NCI-H2196 (cell line): ENCODE measurements around the gene BORCS5.
"Not testable (repeated sequence)": the region's sequence is repeated elsewhere in the genome, so short reads cannot be mapped to it uniquely, and the experiment has no call there.

Experiments
- DNase-seq: peaks from one replicate; lab custom pipeline; 2025; ENCODE audit not compliant: unreplicated experiment; lab: John Stamatoyannopoulos, UW

The BORCS5 gene

DNA sequence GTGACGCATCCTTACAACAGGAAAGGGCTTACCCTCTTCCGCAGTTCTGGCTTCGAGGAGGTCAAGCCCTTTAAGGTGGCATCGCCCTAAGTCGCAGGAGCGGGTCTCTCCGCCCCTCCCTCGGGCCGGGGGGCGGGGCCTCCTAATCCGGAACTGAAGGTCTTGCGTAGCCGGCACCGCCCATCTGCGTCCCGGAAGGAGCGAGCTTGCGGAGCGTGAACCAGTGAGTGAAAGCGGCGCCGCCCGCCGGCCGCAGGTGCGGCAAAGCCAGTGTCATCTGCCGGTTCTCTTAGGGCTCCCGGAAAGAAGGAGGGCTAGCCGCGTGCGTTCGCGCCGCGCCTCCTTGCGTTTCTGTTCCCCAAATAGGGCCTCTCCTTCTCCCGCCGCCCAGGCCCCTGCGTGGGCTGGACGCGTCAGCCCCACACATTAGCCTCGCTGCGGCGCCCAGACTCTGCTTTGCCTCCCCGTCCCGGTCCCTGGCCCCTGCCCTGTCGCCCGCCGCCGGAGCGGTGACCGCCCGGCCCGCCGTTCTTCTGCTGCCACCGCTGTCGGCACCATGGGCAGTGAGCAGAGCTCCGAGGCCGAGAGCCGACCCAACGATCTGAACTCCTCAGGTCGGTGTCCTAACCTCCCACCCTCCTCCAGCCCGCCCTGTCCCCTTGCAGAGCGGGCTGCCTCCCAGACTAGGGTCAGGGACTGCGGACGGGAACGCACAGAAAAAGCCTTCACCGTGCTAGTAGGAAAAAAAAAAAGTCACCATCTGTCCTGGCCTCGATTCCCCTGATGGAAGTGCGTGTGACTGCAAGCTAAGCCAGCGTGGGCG is at the start of gene BORCS5:
Gene BORCS5 (plus strand): TSS at position 183 of the 823 bp plus-strand sequence. CDS start 374 bp downstream, at position 557.
- peak; percentile 88 for DNase-seq

DNA sequence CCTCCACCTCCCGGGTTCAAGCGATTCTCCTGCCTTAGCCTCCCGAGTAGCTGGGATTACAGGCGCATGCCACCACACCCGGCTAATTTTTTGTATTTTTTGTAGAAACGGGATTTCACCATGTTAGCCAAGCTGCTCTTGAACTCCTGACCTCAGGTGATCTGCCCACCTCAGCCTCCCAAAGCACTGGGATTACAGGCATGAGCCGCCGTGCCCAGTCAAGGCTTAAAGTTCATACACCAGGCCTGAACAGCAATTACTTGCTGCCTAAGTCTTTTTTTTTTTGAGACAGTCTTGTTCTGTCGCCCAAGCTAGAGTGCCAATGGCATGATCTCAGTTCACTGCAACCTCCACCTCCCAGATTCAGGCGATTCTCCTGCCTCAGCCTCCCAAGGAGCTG is 46.2 kb upstream of the BORCS5 start:
- not testable (repeated sequence) for DNase-seq

DNA sequence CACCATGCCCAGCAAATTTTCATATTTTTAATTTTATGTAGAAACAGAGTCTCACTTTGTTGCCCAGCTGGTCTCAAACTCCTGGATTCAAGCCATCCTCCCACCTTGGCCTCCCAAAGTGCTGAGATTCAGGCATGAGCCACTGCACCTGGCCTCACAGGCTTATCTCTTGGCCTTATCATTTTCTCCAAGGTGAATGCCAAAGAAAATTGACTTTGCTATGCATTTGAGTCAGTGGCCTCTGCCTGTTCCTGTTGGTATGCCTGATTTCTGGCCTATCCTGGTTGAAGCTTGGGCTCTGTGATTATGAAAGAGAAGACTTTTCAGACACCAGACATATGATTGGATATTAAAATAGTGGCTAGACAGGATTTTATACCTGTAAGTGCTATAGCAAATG is 41.0 kb upstream of the BORCS5 start:
- no peak for DNase-seq

DNA sequence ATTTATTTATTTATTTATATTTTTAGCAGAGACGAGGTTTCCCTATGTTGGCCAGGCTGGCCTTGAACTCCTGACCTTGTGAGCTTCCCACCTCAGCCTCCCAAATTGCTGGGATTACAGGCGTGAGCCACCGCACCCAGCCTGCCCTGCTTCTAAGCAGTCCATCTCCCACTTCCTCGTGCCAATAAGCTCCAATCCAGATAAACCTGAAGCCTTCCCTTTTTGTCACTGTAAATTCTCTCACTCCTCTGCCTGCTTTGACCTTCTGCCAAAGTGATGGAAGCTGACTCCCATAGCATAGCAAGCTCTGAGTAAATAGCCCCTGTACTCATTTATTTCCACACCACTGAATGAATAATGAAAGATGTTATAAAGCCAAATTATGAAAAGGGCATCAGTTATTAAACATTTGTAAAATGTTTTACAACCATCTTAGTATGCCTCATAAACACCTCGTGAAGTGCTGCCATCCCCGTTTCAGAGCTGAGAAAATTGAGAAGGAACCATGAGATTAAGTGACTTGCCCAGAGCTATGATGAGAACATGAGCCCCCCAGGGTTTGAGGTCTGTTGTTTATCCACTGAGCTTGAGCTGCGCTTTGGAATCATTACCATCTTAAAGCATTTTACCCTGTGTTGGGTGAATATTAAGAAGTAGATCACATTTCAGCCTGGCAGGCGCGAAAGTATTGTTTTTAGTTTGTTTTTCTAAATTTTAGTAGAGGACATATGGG is 37.3 kb upstream of the BORCS5 start:
- no peak for DNase-seq

DNA sequence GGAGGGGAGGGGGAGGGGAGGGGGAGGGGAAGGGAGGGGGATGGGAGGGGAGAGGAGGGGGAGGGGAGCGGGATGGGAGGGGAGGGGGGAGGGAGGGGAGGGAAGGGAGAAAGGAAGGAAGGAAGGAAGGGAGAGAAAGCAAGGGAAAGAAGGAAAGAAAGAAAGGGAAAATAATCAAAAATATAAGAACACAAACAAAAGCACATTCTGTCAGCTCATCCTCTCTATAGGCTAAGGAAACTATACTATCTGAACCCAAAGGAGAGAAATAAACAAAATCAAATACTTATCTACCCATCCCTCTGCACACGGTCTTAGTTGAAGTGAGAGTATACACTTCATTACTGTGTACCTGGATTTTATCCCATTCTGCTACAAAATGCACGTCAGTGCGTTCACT is 33.8 kb upstream of the BORCS5 start:
- DNase-seq: no peak

DNA sequence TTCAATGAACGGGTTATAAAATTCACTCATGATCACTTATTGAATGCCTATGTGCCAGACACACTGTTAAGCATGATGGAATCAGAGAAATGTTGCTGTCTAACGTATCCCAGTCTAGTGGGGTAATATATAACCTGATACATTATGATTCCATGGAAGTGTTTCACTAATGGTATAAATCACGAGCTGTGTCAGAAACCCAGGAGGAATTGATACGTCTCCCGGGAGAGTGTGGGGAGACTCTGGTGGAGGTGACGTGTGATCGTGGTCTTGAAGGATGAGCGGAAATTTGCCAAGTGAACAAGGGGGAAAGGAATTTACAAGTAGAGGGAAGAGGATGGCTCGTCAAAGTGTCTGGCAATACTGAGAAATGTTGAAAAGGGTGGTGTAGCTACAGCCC is 33.3 kb upstream of the BORCS5 start:
- DNase-seq: no peak

DNA sequence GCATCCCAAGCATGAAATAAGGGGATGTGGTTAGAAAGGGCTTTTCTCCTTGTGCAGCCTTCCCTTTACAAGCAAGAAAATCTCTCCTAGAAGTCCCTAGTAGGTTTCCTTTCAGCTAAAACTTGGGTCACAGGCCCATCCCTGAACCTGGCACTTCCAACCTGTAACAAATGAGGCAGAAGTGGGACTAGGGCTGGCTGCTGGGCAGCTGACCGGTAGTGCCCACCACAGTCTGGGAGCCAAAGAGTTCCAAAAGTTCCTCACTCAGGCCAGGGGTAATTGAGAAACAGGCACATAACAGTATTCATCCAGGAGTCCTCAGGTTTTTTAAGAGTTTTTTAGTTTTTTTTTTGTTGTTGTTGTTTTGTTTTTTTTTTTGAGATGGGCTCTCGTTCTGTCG is 30.6 kb upstream of the BORCS5 start:
- DNase-seq: no peak

DNA sequence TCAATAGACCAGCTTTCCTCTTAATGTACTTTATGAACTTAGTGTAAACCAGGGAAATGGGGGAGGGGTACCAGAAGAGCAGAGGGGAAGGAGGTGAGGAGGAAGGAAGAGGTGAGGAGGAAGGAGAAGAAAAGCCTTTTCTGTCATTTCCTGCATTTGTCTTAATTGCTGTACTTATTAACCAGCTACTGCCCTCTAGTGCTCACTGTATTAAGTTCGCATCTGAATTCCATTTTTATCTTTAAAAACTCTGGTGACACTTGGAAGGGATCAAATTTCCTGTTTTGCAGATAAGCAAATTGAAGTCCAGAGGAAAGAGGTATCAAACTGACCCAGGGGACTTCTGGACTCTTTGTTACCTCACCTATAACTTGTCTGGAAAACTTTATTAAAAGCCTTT is 29.1 kb upstream of the BORCS5 start:
- peak; percentile 21 for DNase-seq

DNA sequence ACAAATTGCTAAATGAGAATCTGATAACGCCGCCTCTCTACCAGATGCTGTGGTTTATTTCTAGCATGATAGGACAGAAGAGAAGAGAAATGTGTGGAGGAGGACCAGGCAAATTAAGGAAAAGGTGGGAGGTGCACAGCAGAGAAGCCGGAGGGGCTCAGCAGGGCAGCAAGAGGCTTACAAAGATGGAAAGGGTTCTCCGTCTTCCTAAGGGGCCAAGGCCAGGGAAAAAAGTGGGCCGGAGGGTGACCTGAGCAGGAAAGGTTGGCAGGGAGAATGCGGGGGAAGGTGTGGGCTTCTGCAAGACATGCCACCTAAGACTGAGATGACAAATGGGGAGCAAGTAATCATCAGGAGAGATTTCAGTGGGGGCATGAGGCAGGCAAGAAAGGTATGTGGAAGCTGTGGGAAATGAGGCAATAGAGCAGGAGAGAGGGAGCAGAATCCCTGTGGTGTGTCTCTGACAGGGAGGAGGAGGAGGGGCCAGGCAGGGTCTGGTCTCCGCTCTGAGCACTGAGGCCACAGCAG is 25.6 kb upstream of the BORCS5 start:
- DNase-seq: no peak

DNA sequence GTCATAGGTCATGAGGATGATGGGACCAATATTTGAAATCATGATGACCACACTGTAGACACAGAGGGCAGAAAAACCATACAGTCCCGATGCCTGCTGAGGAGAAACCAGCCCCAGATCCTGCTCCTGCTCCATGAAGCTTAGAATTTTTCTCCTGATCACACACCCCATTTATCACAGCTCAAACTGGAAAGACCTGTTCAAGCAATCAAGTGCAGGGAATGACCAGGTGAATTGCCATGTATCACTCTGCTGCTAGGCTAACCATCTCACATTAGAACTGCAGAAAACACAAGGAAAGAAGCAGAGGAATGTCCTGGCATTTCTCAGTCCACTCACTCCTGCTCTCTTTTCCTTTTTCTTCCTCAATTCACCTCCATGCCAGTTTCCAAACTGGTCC is 25.0 kb upstream of the BORCS5 start:
- no peak for DNase-seq

DNA sequence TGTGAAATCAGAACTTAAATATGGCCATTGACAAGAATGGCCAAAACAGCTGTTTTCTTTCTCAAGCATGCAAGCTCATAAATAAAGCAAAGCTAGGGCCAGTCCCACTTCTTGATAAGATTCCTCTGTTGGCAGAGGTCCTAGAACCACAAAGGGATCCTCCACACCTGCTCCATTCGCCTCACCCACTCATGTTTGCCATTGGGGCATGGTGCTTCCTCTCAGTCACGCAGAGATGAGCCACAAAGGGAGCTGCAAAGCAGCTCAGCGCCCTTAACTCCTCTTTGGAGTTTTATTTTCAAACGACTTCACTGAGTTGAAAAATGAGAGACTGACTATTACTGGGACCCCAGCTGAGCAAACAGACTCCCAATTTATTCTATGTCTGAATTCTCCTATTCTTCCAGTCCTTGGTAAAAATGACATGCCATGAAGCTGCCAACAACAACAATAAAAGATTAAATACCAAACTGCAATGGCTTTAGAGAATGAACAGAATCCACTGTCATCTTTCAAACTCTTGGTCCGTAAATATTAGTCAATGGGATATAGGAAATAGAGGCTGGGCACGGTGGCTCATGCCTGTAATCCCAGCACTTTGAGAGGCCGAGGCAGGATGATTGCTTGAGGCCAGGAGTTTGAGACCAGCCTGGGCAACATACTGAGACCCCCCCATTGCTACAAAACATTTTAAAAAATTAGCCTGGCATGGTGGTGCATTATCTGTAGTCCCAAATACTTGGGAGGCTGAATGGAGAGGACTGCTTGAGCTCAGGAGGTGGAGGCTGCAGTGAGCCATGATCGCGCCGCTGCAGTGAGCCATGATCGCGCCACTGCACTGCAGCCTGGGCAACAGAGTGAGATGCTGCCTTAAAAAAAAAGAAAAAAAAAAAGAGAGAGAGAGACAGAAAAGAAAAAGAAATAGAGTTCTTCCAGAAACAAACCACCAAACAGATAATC is 23.2 kb upstream of the BORCS5 start:
- DNase-seq: peak; percentile 52

DNA sequence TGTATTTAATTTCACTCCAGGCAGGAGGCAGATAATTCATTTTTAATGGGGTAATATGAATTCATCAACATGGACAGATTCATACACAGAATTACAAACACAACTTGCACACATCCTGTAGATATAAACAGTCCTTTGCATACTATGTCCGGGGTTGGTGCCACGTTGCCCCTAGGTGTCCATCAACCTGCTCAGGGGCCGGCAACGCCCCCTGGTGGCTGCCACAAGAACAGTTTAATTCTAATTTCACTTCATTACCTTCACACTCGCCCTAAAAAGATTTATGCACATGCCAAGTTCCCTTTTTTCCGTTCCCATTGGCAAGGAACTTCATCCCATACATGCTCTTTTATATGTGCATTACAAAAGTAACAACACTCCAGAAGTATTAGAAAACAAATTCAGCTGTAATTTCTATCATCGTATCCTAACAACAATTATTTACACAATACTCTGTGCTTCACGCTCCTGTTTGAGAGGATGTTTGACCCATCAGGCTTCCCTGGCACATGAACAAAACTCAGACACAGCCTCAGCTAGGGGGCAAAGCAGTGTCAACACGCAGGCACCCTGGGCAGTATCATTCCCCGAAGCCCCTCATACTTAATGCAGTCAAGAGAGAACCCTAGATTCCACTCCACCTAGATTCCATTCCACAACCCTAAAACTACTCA is 22.4 kb upstream of the BORCS5 start:
- DNase-seq: peak; percentile 23

DNA sequence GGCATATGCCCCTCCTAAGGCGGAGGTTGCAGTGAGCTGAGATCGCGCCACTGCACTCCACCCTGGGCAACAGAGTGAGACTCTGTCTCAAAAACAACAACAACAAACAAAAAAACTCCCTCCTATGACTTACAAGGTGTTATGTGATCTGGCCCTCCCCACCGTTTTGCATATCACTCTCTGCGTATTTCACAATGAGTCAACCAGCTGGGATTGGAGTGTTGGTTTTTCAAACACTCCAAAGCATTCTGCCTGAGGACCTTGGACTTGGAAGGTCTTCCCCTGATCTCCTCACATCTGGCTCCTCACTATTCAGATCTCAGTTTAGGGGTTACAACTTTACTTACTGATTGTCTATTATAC is 20.8 kb upstream of the BORCS5 start:
- no peak for DNase-seq

DNA sequence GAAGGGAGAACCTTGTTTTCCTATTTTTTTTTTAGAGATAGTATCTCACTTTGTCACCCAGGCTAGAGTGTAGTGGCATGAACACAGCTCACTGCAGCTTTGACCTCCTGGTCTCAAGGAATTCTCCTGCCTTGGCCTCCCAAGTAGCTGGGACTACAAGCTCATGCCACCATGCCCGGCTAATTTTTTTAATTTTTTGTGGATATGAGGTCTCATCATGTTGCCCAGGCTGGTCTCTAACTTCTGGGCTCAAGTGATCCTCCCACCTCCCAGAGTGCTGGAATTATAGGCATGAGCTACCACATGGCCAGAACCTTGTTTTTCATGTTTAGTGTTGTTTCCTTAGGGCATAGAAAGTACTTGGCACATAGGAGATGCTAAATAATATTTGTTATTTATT is 20.4 kb upstream of the BORCS5 start:
- DNase-seq: no peak

DNA sequence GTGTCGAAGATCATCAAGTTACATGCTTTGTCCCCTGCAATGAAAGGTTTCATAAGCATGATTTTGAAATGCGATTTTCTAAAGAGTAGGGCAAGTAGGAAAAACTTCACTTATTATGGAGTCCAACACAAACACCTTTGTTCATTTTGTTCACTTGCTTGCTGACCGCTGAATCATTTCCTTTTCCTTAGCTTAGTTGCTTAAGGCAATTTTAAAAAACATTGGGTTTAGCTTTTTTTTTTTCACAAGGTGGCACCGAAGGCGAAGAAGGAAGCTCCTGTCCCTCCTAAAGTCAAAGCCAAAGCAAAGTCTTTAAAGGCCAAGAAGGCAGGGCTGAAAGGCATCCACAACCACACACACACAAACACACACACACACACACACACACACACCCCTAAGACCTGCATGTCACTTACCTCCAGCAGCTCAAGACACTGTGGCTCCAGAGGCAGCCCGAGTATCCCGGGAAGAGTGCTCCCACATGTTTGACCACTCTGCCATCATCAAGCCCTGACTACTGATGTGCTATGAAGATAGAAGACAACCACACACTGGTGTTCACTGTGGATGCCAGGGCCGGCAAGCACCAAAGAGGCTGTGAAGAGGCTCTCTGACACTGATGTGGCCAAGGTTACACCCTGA is 18.2 kb upstream of the BORCS5 start:
- DNase-seq: no peak

DNA sequence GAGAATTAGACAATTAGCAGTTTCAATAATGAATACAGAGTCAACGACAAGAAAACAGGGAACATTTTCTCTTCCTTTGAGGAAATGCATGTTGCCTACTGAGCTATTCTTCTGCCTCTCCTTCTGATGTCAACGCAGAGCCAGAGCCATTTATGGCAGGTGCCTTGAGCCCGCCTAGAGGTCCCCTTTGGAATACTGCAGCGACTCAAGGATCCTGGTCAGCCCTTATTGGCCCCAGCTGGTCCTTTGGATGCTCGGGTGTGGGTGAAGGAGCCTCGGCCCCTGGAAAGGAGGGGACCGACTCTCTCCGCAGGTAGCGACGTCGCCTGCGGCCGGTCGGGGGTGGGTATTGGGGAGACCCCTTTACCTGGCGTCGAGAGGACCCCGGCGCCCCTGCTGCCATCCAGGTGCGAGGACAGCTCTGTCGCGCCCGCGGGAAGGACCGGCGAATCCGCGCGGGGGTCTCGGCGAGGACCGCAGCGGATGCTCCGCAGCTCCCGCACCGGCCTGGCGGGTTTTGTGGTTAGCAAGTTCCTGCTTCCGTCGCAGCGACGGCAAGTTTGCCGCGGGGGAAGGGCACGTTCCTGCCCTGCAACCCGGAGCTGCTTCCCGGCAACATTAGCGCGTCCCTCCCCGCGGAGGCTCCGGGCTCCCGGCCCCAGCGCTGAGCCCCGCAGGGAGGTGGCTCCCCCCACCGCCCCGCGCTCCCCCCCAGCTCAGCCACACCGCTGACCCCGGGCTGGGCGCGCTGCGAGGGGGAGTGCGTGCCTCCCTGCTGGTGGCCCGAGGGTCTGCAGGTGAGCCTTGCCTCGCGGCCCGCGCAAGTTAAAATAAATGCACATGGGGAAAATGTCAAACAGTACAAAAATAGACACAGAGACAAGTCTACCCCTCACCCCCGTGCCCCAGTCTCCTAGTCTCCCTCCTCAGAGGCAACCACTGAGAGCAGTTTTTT is 6.9 kb upstream of the BORCS5 start, which contains the start of gene MANSC1:
Gene MANSC1 (minus strand): TSS at position 532 of the 955 bp plus-strand sequence. CDS start 6,928 bp downstream, outside the sequence.
- peak; percentile 17 for DNase-seq

DNA sequence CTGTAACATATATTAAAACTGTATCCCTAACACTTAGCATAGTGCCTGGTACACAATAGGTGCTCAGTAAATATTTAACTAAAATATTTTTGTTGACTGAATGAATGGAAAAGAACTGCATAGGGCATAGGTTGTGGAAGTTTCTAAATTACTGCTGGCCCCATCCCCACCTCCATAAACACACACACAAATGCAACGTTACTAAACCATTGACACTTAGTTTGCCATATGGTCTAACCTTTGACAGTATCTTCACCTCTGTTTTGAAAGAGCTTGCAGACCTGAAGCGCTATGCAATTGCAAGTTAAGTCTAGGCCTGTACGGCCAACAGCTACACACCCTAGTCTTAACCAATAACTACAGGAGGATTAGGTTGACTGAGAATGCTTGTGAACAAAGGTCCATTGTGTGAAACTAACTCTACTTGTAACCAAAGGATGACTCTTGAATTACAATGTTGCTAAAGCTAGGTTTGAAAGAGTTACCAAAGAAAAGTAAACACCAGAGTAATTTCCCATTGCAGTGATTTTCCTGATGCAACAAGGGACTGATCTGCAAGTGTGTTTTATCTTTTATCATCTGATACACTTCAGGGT is 5.9 kb upstream of the BORCS5 start:
- DNase-seq: no peak

DNA sequence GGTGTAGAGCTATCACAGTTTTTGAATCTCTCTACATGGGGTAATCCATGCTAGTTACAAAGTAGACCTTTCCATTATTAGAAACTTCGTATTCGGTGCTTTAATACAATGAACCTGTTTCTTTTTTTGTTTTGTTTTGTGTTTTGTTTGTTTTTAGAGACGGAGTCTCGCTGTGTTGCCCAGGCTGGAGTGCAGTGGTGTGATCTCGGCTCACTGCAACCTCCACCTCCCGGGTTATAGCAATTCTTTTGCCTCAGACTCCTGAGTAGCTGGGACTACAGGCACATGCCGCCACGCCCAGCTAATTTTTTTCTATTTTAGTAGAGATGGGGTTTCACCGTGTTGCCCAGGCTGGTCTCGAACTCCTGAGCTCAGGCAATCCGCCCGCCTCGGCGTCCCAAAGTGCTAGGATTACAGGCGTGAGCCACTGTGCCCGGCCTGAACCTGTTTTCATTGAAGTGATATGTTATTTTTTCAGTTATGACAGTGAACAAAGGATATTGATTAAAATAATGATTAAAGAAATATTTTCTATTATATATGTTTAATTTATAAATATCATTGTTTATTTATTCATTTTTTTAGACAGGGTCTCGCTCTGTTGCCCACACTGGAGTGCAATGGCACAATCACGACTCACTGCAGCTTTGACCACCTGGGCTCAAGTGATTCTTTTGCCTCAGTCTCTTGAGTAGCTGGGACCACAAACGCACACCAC is 5.3 kb upstream of the BORCS5 start:
- DNase-seq: not testable (repeated sequence)
